Right ventricle myocardium inferior (tissue), 1 donor: ENCODE data around the gene PRKCZ. TPM values are rescaled to one million over a fixed set of nuclear protein-coding genes. Genes with fewer than 3 reads are reported as not detected.
A peak's percentile ranks its signal among the peaks of the same experiment; 100 is the strongest.

Experiments used
- ATAC-seq: fragments of 200-7000 bp; cut with Tn5 transposase; one replicate; pipeline ENCODE4 v1.9.1; 2020; ENCODE audit warnings: mild to moderate bottlenecking, moderate library complexity
- DNase-seq: peaks from one replicate; pipeline ENCODE4 v3.0.0; 2021; ENCODE audit errors: missing footprints
- intact Hi-C: fragments of 100-400 bp; cut with DNase I; formaldehyde crosslinking; loops from one replicate; pipeline ENCODE4 v1.11.0; 2022
- total RNA-seq: library from RNA; stranded (reverse); fragmentation: NEBNext Ultra II Directional; extraction: Animal tissue kit (Norgen Biotek cat#: 25700); gene quantifications from one replicate; pipeline ENCODE4 v1.2.1, GENCODE V29; 2021
- donor health status: DM: no; HTN: yes; CAD: no; lungs with severe emphysema.

The PRKCZ gene
- total RNA-seq, 1 donor from 2014 or later = 16.4 TPM

DNA sequence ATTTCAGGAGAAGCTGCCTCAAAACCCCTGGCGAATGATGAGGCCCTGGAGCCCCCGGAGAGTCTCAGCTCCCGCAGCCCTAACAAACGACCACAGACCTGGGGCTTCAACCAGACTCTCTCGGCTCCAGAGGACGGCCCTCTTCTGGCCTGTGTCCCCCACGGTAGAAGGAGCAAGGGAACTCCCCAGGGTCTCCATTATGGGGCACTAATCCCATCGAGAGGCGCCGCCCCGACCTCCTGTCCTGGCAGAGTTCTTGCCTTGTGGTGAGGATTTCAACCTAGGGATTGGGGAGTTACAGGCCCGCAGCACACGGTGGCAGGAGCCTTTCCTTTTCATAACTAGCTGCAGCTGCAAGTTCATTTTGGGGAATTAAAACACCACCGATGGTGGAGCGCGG, 138.1 kb downstream of the PRKCZ start:
- ATAC-seq = no peak
- no peak for DNase-seq
- intact Hi-C loops = loop anchor here (5.0 kb wide), 1 partner anchor 56 kb away; no protein-coding TSS in a partner anchor

DNA sequence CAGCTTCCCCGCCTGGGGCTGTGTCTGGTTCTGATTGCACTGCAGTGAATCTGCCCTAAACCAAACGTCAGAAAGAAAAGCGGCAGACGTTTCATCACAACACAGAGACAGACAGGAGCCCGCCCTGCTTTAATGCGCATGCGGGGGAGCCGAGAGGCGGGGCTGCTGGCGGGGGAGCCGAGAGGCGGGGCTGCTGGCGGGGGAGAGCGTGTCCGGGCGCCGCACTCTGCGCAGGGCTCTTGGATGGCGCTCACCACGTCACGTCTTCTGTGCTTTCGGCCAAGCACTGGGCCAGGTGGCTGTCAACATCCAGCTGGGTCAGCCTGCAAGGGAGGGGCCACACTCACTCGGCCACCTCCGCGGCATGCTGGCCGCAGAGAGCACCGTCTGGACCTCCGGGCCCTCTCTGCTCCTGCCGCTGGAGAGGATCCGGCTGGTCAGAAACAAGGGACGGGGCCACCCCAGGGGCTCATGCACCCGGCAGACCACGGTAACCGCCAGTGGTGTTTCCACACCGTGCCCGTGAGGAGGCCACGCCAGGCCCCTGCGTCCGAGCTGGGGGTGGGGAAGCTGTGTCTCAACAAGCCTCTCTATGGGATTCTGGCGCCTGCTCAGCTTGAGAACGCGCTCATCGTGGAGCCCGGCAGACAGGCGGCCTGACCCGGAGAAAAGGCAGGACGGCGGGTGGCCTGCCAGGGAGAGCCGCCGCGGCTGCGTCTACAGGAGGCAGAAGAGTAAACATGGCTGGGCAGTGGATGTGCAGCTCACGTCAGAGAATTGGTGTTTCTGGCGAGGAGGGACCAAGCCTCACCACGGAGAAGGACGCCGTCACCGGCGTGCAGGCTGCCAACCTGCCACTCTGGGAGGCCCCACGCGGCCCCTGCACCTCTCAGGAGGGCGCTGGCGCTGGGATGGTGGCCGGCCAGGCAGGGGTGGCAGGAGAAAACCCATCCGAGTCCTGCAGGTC, 139.5 kb downstream of the PRKCZ start:
- ATAC-seq = peak; percentile 93
- peak; percentile 97 for DNase-seq
- intact Hi-C loops = loop anchor here (5.0 to 10.0 kb wide), 3 partner anchors 57 to 1183 kb away; no protein-coding TSS in a partner anchor

DNA sequence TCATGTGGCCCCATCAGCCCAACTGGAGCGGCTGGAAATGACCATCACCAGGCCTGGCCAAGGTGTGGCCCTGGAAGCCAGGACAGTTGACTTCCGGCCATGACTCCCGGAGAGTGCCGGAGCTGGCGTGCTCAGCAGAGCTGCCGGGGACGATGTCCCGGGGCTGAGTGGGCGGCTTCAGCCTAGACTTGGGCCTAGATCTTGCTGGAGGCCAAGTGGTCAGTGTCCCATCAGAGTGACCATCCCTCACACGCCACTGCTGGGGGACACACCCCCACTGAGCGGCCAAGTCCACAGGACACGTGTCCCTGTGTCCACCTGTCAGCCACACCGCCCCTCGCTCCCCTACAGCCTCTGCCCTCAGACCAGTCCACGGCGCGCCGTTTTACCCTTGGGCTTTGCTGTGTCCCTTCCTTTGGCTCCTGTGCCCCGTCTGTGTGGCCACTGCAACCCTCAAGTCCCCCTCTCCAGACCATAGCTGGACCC, 140.3 kb downstream of the PRKCZ start:
- ATAC-seq (peak; percentile 1), DNase-seq (peak; percentile 74)
- intact Hi-C loops = loop anchor here (5.0 to 10.0 kb wide), 2 partner anchors 354 to 1182 kb away; no protein-coding TSS in a partner anchor

DNA sequence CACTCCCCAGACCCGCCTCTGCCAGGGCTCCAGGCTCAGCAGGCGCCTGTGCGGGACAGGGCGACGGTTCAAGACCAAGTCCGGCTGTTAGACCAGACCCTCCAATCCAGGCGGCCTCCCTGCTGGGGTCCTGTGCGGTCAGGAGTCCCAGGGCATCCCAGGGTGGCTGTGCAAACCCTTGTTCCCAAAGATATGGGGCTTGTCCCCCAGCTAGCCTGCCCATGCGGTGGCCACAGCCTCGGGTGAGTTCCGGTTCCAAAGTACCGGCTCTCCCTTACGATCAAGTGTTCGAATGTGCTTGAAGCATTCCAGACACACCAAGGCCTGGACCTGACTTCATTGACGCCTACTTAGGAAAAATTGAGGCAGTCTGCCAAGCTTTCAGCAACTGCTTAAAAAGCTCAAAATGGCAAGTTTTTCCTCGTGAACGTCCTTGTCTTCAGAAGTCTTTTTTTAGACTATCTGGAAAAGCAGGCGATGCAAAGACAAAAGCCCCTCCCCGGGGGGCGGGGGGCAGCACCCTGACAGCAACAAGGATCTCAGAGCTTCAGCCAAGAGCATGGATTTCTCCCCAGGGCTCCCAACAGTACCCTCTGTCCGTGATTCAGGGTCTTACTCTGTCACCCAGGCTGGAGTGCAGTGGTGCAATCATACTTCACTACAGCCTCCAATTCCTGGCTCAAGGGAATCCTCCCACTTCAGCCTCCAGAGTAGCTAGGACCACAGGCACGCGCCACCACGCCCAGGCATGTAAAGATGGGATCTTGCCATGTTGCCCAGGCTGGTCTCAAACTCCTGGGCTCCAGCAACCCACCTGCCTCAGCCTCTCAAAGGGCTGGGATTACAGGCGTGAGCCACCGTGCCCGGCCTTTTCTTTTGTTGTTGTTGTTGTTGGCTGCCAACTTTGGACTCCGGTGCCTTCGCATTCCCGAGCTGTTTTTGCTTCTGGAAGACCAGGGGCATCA, 142.1 kb downstream of the PRKCZ start:
- intact Hi-C loops = loop anchor here (5.0 to 10.0 kb wide), 2 partner anchors 352 to 1180 kb away; no protein-coding TSS in a partner anchor
- no peak for ATAC-seq
- no peak for DNase-seq

DNA sequence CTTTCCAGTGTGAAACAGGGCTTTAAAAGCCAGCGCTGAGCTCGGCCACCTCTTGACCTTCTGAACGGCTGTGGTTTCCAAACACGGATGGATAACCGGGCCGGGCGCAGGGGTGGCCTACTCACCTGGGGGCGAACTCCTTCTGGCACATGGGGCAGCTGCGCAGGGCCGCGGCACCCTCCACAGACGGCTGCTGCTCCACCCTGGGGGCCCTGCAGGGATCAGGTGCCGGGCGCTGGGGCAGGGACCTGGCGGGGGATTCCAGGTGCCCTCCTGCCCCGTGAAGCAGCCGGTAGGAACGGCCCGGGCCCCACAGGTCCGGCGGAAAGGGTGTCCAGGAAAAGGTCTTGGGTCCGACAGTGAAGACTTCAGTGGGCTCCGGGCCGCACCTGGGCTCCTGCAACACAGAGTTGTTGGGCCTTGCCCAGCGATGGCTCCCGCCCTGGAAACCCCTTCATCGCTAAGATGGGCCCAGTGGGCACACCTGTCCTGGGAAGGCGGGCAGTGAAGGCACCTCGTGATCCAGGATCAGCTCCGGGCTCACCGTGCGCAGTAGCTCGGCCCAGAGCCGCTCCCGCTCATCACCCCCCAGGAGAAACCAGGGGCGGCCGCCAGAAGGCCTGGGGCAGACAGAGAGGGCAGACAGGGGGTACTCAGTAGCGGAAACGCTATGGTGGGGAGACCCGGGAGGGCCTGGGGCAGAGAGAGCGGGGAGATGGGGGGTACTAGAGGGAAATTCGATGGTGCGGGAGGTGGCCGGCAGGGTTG, 143.5 kb downstream of the PRKCZ start:
- DNase-seq (peak; percentile 75), ATAC-seq (no peak)
- intact Hi-C loops = loop anchor here (2.0 to 10.0 kb wide), 4 partner anchors 37 to 1179 kb away; no protein-coding TSS in a partner anchor

DNA sequence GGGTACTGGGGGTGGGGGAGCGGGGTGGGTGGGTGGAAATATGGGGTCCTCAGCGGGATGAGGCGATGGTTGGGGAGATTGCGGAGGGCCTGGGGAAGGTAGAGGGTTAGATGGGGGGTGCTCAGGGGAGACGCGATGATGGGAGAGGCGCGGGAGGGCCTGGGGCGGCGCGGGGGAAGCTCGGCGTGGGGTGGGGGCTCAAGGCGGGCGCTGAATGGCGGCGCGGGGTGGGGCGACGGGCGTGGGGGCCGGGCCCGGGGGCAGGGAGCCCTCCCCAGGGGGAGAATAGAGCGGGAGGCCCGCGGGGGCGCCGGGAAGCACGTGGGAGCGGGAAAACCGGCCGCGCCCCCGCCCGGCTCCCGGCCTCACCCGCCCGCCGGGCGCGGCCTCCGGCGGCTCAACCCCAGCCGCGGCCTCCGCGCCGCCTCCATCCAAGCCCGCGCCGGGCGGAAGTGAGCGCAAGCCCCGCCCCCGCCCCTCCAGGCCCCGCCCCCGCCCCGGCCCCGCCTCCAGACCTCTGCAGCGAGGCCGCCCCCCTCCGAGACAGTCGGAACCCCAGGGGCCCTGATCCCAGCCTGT, 144.2 kb downstream of the PRKCZ start, which contains the start of gene FAAP20:
Gene FAAP20 (minus strand): TSS at position 454 of the 579 bp plus-strand sequence. CDS start 23 bp downstream, at position 431.
- DNase-seq (no peak), ATAC-seq (peak; percentile 65)
- intact Hi-C loops = loop anchor here (2.0 to 10.0 kb wide), 4 partner anchors 36 to 1178 kb away; no protein-coding TSS in a partner anchor

DNA sequence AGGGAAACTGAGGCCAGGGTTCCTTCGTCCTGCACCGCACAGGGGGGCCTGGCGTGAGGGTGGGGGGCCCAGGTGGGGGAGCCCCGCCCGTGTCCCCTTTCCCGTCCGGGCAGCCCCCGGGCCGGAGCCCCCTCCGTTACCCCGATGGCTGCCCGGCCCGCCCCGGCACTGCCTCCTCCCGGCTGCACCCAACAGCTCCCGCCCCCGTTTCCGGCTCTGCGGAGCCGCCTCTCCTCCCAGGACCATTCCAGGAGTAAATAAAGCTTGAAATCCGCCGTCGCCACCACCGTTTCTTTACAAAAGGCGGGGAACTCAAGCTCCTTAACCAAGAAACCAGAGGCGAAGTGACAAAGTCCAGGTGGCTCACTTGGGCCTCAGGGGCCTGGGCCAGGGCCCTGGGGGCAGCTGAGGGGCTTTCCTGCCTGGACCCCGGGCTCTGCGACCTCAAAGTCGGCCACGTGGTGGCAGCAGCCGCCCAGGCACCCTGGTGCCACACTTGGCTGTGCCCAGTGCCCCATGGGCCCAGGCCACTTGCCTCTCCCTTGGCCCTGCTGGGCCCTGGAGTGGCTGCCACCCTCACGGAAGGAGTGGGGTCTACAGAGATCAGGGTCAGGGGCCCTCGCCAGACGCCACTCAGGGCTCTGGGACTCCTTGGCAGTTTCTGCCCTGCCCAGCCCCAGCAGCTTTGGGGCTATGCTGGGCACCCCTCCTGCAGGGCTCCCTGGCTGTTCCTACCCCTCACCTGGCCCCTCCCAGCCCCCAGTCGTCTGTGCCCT, 144.9 kb downstream of the PRKCZ start:
- ATAC-seq = peak; percentile 82
- DNase-seq = peak; percentile 94
- intact Hi-C loops = loop anchor here (1.0 to 10.0 kb wide), 5 partner anchors 36 to 1177 kb away; no protein-coding TSS in a partner anchor

DNA sequence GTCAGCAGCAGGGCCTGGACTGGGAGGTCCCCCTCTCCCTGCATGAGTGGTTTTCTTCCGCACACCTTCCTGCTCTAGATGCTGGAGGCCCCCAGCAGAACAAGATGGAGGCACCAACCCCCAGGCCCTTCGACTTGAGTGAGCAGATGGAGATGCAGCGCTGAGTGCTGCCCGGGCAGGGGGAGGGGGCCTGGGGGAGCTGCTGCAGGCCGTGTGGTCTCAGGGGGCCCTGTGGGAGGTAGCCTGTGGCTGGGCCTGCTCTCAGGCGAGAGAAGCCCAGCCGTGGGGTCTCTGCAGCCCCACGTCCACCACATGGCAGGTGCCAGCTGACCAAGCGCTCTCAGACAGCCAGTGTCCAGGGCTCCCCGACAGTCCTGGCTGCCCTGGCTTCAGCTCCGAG, 145.6 kb downstream of the PRKCZ start:
- no peak for ATAC-seq
- intact Hi-C loops = loop anchor here (1.0 to 10.0 kb wide), 4 partner anchors 35 to 349 kb away; no protein-coding TSS in a partner anchor
- no peak for DNase-seq

DNA sequence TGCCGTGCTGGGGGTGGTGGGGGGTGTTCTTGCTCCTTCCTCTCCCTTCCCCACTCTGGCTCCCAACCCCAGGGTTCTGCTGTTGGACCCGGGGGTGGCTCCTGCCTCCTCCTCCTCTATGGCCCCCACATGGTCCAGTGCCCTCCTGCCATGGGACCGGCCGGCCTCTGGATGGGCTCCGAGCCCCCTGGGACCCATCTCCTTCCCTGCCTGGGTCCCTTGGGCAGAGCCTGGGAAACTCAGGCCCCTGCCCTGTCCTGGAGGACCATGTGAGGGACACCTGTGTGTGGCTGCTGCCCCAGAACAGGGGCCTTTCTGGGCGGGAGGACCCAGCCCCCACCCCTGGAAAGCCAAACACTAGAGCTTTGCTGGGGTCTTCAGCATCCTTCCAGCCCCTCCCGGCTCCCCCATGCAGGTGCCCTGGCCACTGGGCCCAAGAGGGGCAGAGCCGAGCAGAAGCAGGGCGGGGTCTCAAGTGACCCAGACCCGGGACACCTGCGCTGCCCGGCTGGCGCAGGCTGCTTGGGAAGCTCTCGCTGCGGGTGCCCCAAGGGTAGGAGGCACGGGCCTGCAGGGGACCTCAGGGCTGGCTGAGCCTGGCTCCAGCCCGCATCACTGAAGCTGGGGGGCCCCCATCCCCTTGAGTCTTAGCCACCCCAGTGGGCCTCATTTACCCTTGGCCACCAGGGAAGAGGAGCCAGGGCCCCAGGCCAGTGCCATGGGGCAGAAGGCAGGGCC, 146.9 kb downstream of the PRKCZ start:
- ATAC-seq (no peak), DNase-seq (peak; percentile 55)
- intact Hi-C loops = loop anchor here (10.0 kb wide), 1 partner anchor 348 kb away; no protein-coding TSS in a partner anchor

DNA sequence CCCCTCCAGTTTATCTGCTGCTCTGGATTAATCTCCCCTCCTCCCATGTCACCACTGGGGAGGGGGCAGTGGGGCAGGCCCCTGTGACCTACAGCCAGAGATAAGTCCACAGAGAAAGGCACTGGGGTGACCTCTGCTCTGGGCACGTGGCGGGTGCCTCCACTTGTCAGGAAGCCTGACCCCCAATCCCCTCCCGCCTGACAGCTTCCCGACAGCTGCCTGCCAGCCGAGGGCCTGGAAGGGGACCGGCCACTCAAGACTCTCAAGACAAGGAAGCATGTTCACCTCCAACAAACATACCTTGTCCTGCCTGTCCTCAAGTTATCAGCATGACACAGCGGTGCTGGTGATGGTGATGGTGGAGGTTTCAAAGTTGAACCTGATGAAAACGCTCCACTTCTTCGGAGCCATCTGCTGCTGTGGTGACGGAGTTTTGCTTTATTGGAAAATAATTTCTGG, 147.5 kb downstream of the PRKCZ start:
- ATAC-seq = no peak
- no peak for DNase-seq
- intact Hi-C loops = loop anchor here (10.0 kb wide), 1 partner anchor 347 kb away; no protein-coding TSS in a partner anchor

DNA sequence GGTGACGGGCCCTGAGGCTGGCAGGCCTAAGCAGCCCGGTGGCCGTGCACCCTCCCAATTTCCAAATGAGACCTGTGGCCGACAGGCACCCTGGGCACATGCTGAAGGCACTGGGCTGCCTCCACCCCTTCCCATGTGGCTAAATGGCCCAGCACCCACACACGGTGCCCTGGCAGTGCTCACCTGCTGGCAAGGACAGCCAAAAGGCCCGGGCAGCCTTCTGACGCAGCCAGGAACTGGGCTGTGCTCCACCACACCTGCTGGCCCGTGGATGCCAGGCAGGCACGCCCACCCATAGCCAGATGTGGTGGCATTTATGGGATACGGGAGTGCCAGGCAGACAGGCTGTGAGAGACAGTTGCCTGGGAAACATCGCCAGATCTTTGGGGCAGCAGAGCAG, 148.4 kb downstream of the PRKCZ start:
- DNase-seq (no peak), ATAC-seq (no peak)
- intact Hi-C loops = loop anchor here (10.0 kb wide), 1 partner anchor 346 kb away; no protein-coding TSS in a partner anchor

DNA sequence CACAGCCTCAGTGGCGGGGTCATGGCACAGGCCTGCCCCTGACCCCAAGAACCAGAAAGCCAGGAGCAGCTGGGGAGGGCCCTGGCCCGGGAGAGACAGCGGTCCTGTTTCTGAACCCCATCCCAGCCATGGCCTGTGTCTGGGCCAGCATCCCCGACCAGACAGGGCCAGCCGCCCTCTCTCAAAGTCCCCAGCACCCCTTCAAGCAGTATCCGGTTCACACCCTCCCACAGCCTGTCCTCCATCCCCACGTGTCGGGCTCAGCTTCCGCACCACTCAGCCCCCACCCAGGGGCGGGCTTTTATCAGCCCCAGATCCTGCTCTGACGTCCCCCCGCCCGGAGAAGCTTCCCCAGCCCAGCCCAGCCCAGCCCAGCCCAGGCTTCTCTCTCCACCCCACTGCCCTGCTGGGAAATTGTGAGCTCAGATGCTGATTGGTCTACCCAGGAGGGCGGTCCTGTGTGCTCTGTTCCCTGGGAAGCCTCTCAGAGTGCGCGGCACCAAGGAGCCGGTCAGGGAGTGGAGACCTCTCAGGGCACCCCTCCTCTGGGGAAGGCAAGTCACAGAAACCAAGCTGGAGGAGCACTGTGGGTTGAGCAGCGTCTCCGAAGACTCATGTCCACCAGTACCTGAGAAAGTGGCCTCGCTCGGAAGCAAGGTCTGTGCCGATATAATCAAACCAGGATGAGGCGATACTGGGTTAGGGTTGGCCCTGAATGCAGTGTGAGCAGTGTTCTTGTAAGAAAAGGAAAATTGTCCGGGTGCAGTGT, 149.0 kb downstream of the PRKCZ start:
- ATAC-seq (peak; percentile 83), DNase-seq (peak; percentile 93)
- intact Hi-C loops = loop anchor here (1.0 to 10.0 kb wide), 2 partner anchors 182 to 346 kb away; no protein-coding TSS in a partner anchor

DNA sequence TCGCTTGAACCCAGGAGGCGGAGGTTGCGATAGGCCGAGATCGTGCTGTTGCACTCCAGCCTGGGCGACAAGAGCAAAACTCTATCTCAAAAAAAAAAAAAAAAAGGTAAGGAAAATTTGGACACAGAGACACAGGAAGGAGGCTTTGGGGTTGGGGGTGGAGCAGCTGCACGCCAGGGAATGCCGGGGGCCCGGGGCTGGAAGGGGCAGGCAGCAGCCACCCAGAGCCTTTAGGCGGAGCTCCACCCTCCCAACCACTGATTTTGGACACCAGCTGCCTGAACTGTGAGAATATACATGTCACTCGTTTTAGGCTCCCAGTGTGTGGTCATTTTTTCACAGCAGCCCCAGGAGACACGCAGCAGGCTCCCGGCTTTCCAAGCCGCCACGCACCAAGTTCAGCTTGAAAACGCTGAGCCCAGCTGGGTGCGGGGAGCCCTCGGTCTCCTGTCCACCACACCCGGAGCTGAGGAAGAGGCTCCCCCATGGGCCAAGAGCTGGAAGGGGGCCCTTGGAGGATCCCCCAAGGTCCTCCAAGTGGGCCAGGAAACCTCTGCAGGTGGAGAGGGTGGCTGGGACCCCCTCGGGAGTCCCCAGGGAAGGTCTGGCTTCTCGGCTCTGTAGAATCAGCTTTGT, 150.2 kb downstream of the PRKCZ start:
- ATAC-seq (no peak), DNase-seq (no peak)
- intact Hi-C loops = no loop called here

DNA sequence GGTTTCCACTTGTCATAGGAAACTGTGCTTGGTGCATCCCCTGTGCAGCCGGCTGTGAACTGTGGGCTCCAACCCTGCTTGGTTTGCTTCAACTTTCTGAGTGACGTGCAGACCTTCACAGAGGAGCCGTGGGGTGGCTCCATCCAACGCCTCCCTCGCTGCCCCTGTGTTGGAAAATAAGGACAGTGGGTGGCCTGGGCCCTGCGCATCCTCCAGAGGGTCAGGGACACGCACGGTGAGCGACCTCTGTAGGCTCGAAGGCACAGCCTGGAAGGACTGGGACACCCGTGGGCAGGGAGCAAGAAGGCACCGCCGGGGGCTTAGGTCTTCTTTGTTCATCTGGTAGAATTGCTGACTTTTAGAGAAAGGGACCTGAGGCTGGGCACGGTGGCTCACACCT, 150.9 kb downstream of the PRKCZ start:
- DNase-seq (no peak), ATAC-seq (no peak)
- intact Hi-C loops = no loop called here
